GM21529 (cell line): ENCODE results near the gene FCER1G.

Experiments
- ATAC-seq: cut with Tn5 transposase; IDR thresholded peaks from one replicate; pipeline ENCODE4 v1.9.1; 2021; ENCODE audit not compliant: unreplicated experiment

The FCER1G gene

DNA sequence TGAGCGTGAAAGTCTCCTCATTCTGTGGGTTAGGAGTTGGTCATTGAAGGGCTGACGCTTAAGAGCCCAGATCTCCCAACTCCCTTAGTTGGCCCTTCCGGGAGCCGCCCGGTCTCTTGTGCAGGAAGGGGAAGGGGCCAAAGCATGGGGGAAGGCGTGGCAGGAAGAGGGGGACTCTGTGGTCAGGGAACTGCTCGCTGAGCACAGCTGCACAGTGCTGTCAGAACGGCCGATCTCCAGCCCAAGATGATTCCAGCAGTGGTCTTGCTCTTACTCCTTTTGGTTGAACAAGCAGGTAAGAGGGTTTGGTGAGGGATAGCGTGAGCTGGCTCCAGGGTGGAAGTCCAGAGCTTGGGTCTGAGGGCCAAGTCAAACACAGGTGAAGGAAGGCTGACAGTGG is at the start of gene FCER1G:
FCER1G (plus strand) TSS at position 220 of the 400 bp plus-strand sequence; CDS start at position 247, 27 bp downstream.
- no peak for ATAC-seq

DNA sequence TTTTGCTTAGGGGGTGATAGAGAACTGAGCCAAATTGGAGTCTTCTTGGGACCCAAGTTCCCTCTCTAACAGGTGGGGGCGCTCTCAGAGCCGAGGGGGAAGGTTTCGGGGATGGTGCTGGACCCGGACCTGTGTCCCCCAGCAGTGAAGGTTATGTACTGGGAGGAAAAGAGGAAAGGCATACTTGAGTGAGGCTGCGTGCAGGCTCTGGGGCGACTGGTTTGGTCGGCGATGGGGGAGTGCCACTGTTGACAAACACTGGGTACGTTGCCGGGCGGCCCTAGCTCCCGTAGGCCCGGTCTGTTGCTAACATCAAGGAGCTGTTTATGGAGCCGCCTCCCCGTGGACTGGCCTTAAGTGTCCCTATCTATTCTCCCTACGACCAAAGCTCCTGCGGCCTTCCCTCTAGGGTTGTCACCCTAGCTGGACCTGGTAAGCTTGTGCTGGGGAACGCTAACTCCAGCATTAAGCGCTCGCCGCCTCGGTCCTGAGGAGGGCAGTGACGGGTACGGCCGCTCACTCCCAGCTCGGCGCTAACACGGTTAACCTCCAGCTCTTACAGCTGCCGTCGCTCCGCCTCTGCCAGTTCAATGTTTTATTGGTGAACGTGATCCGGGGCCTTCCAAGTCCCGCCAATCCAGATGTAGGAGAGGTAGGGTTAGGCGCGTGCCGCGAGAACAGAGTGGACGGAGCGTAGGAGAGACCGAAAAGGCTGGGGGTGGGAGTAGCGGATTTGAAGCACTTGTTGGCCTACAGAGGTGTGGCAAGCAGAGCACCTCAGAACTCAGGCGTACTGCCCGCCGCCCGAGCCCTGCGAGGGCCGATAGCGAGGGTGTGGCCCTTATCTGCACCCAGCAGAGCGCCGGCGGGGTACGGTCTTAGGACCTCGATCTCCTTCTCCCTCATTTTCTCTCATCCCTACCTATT is 49.1 kb upstream of the FCER1G start, which contains the start of gene PPOX:
PPOX (plus strand) TSS at position 685 of the 927 bp plus-strand sequence. CDS start 422 bp downstream, outside the sequence.
- peak; percentile 96 for ATAC-seq

DNA sequence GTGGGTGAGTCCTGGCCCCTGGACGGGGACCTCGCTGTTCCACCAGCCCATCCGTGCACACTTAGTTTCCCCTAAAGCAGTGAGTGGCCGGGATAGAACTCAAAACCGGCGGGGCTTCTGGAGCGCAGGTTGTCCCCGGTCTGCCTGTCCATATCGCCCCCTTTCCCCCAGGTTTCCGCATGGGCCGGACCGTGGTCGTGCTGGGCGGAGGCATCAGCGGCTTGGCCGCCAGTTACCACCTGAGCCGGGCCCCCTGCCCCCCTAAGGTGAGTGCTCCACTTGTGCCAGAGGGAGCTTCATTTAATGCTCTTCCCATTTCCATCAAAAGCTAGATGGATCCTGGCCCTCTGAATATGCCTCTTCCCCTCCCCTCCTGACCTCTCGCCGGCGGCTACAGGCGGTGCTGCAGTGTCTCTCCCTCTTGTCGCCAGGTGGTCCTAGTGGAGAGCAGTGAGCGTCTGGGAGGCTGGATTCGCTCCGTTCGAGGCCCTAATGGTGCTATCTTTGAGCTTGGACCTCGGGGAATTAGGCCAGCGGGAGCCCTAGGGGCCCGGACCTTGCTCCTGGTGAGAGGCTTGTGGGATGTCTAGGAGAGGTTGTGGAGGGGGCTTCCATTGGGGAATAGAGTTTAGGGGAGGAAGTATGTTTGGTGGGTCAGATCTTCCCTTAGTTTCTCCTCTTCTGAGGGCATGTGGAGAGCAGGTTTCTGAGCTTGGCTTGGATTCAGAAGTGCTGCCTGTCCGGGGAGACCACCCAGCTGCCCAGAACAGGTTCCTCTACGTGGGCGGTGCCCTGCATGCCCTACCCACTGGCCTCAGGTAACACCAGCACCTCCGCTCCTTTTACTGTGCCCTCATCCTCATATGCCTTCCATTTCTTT is 48.2 kb upstream of the FCER1G start:
- ATAC-seq = peak; percentile 2

DNA sequence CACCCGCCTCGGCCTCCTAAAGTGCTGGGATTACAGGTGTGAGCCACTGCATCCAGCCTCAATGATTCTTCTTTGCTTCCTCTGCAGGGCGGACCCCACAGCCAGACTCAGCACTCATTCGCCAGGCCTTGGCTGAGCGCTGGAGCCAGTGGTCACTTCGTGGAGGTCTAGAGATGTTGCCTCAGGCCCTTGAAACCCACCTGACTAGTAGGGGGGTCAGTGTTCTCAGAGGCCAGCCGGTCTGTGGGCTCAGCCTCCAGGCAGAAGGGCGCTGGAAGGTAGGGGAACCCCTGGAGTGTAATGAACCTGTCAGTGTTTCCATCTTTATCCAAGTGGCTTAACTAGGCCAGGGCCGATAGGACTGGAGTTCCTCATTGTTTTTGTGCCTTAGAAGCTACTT is 46.2 kb upstream of the FCER1G start:
- no peak for ATAC-seq

DNA sequence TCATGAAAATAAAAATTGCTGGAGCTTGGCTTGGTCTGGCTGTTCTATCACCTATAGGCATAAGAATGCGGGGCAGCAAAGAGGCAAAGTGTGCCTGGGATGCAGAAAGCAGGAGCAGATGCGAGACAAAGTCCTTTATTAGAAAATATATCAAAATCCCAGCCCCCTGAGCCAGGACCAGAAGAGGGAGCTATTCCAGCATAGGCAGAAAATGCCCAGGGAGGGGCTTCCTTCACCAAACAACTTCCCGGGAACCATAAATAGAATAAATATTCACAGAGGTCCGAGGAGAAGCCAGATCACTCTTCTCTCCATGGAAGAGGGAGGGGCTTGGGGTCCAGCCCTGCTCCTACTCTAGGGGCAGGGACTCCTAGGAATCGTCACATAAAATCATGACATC is 43.9 kb upstream of the FCER1G start:
- no peak for ATAC-seq

DNA sequence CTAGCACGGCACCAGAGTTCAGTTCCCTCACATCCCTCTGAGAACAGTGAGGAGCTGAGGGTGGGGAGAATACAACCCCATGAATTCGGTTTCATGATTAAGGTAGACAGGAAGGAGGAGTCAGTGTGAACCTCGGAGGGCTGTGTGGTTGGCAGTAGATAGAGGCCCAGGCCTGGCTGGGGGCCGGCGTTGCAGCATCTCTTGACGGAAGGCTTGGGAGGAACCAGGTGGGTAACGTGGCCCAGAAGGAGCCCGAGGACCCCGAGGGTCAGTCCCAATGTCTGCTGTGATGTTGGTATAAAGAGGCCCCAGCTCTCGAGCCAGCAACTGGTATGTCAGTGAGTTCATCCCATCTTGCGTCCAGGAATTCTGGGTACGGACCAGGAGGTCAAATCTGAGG is 43.4 kb upstream of the FCER1G start:
- ATAC-seq = no peak

DNA sequence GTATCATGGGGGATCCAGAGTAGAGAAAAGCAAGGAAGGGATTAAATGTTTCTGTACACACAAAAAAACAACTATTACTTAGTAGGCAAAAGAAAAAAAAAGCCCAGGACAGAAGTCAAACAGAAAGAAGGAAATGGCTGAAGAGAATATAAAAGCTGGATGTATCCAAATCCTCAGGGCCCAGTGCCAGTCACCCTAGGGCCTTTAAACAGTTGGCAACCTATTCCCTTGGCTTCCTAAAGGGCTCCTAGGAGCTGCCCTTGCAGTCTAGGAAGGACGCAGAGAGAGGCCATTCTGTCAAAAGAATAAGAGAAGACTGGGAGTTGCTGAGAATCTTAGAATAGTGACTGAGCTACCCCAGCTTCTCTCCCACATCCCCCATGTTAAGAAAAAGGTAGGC is 42.7 kb upstream of the FCER1G start:
- no peak for ATAC-seq

DNA sequence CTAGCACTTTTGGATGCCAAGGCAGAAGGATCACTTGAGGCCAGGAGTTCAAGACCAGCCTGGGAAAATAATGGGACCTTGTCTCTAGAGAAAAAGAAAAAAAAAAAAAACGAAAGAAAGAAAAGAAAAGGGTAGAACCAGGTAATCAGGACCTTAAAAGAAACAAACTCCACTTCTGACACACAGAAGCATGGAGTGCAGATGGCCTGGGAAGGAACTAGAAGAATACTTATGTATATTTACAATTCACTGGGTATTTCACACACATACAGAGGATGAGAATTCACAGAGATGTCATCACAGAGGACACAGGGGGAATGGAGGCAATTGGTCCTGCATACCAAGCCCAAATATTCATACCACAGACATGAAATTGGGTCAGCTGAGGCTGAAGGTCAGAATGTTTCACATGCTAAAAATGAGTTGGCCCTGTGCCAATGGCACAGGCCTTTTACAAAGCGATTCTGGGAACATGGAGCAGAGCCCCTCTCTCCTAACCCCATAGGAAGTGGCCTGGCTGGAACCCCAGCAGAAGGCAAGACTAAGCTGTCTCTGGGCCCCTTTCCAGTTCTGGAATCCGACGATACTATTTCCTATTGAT is 42.2 kb upstream of the FCER1G start:
- no peak for ATAC-seq

DNA sequence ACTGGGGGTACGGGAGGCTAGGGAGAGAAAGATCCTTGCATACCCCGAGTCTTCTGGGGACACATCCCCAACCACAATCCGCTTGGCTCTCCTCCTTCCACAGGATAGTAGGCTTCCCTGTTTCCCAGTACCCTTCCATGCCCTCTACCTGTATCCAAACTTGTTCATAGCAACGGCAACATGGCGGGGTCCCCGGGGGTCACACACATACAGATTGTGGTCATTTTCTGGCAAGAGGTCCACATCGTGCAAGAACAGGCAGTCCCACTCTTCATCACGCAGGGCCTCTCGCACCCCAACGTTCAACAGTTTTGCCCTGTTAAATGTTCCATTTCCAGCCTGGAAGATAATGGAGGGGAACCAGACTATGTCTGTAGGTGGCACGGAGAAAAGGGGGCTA is 41.4 kb upstream of the FCER1G start:
- no peak for ATAC-seq

DNA sequence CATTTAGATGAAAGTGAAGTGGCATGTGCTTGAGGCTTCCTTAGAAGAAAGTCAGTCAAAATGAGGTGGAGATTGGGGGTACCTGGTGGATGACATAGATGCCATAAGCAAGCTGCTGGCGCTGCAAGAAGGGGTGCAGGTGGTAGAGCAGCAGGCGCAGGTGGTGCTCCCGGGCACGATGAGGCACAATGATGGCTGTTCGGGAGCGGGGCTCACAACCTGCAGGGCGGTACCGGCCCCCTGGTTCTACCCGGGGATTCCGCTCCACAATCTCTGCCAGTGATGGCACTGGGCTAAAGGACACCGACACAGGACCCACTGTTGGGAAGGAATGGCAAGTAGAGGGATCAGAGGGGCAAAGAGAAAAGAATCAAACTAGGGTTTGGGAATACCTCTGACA is 40.2 kb upstream of the FCER1G start:
- ATAC-seq = no peak

DNA sequence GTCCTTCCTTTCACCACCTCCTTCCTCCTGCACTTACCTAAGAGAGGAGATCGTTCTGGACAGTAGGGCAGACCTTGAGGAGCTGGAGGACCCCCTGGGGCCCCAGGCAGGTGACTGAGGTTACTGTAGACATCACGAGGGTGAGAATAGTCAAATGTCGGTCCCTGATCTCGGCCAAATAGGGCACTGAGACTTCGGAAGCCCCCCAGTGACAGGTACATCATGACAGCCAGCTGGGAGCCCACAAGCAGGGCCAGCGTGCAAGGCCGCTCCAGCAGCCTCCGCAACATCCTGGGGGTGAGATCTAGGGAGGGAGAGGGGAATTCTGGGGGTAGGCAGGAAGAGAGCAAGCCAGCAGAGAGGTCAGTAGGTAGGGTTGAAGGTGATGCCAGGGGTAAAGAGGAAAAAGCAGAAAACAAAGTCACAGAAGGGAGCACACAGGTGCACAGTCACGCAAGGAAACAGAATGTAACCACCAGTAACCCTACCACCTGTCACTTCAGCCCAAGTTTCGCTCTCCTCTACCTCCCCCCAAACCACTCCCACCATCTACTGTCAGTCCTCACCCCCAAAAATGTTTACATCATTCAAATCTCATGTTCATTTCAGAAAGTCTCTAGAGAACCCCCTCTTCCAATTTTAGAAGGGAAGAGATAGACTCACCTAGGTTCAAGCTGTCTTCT is 39.2 kb upstream of the FCER1G start:
- no peak for ATAC-seq

DNA sequence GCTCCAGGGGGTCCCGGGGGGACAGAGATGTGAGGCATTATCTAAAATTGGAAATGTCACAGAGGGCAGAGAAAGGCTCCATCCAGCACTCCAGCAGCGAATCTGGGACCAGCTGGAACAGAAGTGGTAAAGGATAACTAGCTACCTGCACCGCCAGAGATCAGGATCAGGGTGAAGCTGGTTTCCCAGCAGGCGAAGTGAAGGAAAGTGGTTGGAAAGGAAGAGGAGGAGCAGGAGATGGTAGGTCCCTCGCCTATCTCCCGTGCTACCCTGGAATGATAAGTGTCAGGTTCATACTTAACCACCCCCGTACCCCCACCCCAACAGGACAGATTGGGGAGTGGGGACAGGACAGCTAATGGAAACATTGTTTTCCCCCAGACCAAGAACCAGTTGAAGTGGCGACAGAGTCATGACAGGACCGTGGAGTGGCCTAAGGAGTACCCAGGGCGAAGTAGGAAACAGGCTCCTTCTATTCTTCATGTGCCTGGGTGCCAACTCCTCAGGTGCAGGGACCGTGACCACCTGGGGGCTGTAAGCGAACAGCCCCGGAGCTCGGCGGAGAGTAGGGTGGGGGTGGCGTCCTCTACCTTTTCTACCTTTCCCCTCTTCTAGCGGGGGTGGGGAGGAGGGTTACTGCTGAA is 38.5 kb upstream of the FCER1G start:
- ATAC-seq = no peak

DNA sequence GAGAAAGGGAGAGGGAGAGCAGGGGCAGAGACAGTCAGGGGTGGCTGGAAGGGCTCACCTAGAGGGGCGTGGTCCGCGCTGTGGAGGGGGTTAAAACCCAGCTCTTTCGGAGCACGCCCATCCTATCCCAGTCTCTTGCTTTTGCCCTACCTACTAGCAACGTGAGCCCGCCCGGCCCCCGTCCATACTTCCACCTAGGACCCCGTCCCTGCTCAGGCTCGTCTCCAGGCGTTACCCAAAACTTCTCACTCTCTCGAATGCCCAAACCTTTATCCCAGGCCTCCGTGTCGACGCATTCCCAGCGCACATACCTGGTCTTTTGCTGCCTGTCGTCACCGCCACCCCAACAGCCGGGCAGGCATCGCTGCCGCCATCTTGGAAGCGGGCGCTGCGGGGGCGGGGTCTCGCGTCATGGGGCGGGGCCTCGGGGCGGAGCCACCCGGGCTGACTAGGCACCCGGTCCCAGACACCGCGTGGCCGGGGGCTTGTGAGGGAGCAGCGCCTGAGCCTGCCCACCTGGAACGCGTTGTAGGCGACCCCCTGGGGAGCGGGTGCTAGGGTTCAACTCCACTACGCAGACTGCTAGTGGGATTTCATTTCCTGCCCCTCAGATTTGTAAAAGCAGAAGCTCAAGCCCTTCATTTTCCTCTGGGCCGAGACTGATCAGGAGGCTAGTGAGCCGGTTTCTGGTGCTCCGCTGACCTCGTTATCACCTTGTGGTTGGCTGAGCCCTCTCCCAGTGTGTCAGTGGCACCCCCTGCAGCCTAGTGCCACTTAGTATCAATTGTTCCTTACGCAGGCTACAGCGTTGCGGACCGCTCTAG is 37.8 kb upstream of the FCER1G start, which contains the start of gene B4GALT3:
B4GALT3 (minus strand) TSS at position 396 of the 824 bp plus-strand sequence. CDS start 1,447 bp downstream, outside the sequence.
- peak; percentile 76 for ATAC-seq

DNA sequence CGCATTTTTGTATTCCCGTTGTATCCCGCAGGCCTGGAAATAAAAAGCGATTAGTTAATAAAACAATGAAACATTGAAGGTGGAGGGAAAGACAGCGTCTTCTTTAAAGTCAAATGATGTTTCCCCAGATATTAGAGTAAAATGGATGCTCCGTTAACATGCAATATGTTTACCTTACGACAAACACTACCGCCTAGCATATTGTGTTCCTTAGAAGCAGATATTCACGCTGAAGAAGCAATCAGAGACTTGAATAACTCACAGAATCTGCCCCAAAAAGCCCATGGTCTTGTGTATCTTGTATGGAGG is 37.2 kb upstream of the FCER1G start:
- no peak for ATAC-seq

DNA sequence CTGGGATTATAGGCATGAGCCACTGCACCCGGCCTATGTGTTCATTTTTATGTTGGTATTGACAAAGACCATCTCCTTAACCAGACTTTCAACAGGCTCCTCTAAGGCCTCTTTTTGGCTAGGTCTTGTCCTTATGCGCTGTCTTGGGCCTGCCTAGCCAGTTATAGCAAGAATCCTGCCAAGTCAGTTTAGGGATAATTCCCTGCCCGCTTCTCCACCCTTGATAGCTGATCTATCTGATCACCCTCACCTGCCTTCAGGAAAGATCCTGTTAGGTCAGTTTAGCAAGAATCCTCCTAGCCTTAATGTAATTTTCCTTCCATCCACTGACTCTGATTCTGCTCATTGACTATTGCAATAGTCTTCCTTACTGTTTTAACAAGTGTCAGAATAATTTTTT is 35.4 kb upstream of the FCER1G start:
- no peak for ATAC-seq

DNA sequence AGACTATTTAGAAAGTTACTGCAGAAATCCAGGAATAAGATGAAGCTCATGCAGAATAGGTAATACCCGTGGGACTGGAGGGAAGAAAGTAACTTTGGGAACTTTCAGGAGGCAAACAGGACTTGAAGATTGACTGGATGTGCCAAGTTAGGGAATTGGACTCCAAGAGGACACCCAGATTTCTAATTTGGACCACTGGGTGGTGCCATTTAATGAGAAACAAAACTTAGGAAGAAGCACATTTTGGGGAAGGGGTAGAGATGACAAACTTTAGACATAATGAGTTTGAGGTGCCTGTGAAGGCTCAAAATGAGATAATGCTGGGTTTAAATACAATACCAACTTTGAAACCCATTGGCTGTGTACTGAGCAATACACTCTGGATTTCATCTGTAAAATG is 34.5 kb upstream of the FCER1G start:
- ATAC-seq = no peak

DNA sequence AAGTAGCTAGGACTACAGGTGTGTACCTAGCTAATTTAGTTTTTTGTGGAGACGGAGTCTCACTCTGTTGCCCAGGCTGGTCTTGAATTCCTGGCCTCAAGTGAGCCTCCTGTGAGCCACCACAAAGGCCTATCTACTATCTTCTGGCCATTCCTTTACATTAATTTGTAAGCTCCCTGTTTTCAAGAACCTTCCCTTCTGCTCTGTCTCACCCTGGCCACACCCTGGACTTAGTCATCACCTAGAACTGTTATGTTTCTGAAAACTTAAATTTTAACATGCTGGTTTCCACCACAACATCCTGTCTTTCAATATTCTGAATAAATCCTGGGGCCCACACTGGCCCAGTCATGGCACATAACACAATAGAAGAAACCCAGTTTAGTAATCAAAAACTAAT is 32.9 kb upstream of the FCER1G start:
- peak; percentile 45 for ATAC-seq

DNA sequence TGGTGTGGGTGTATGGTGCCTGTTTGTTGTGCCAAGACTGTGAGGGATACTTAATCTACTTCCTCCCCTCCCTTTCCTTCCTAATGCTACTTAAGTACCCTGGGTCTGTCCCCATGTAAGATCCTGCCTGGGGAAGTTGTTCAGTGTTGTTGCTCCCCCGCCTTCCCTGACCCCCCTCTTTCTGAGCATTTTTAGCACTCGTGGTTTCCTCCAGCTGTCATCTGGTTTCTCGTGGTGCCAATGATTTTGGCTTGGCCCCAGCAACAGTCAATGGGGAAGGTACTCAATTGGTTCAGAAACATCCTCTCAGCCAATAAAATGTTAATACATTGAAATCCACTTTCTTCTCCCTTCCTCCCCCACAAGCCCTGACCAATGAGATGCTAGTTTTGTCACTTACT is 29.8 kb upstream of the FCER1G start:
- ATAC-seq = peak; percentile 67

DNA sequence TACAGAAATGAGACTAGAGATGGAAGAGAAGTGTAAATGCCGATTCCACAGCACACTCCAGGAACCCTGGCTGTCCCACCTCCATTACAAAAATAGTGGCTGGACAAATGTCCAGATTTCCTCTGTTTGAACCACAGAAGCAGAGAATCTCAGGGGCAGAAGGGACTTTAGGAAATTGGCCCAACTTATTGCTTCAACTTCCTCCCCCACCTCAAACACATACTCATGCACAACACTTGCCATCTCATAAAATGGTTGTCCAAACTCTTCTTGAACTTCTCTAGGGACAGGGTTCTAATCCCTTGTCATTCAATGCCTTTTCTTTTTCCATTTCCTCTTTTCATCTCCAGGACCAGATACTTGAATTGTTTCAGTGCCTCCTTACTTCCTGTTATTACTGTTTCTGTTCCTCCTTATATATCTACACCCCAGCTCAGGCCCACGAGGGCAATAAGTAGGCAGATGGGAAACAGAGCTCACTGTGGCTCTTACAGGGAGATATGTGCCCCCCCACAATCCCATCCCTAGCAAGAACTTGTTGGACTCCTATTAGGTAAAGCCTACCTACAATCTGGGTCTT is 29.3 kb upstream of the FCER1G start:
- peak; percentile 39 for ATAC-seq
